ENCODE results near the gene WBP2NL. TPM values are rescaled to one million over a fixed set of nuclear protein-coding genes. Genes with fewer than 3 reads are reported as not detected.
A peak's percentile ranks its signal among the peaks of the same experiment; 100 is the strongest.

WBP2NL gene
- polyA plus RNA-seq, 1 donor from 2014 or later, result not detected

GRCh38 chr22:42069801-42070516 is 71.4 kb downstream of the WBP2NL start:
- Histone ChIP-seq H4K20me1 (ENCODE audit: insufficient read depth) (no peaks in the 10 kb centered on the region), H3K27ac (ENCODE audit: low read length) (peak overlapping the region; percentile 70), H3K9me3 (ENCODE audit: low read length) (no peaks in the 10 kb centered on the region), H3K36me3 (ENCODE audit: insufficient read depth, low read length) (no peaks in the 10 kb centered on the region), H3K4me3 (ENCODE audit: low read length) (peak overlapping the region; percentile 70), H3K9ac (ENCODE audit: low read length) (peak overlapping the region; percentile 68), H3F3A (ENCODE audit: insufficient read depth, low read length, poor library complexity, severe bottlenecking) (no peaks in the 10 kb centered on the region), H3K79me2 (replicated peaks; ENCODE audit: insufficient read depth, low read length) (no peaks in the 10 kb centered on the region), H3K9me2 (ENCODE audit: insufficient read depth, low read length) (no peaks in the 10 kb centered on the region), H3K27me3 (ENCODE audit: insufficient read depth, low read depth, low read length) (no peaks in the 10 kb centered on the region), H3K4me2 (ENCODE audit: low read length) (peak overlapping the region; percentile 32), H2AFZ (ENCODE audit: low read depth, low read length) (peak overlapping the region; percentile 62)
- TF ChIP-seq MXI1 (conservative IDR thresholded peaks at IDR 0.05; ENCODE audit: poor library complexity, severe bottlenecking) (no peak), RAD21 (conservative IDR thresholded peaks at IDR 0.05) (no peak), CTCF (IDR thresholded peaks at IDR 0.05; ENCODE audit: poor library complexity, severe bottlenecking) (no peak), TAF1 (IDR thresholded peaks at IDR 0.05; ENCODE audit: low read depth) (no peak), EP300 (conservative IDR thresholded peaks at IDR 0.05; ENCODE audit: poor library complexity, severe bottlenecking) (no peak), SMC3 (conservative IDR thresholded peaks at IDR 0.05; ENCODE audit: poor library complexity) (no peak), EZH2 (IDR thresholded peaks at IDR 0.05; ENCODE audit: borderline replicate concordance, insufficient read depth, low read length, poor library complexity, severe bottlenecking) (no peak)
- TF ChIP-seq, protein P1, sequence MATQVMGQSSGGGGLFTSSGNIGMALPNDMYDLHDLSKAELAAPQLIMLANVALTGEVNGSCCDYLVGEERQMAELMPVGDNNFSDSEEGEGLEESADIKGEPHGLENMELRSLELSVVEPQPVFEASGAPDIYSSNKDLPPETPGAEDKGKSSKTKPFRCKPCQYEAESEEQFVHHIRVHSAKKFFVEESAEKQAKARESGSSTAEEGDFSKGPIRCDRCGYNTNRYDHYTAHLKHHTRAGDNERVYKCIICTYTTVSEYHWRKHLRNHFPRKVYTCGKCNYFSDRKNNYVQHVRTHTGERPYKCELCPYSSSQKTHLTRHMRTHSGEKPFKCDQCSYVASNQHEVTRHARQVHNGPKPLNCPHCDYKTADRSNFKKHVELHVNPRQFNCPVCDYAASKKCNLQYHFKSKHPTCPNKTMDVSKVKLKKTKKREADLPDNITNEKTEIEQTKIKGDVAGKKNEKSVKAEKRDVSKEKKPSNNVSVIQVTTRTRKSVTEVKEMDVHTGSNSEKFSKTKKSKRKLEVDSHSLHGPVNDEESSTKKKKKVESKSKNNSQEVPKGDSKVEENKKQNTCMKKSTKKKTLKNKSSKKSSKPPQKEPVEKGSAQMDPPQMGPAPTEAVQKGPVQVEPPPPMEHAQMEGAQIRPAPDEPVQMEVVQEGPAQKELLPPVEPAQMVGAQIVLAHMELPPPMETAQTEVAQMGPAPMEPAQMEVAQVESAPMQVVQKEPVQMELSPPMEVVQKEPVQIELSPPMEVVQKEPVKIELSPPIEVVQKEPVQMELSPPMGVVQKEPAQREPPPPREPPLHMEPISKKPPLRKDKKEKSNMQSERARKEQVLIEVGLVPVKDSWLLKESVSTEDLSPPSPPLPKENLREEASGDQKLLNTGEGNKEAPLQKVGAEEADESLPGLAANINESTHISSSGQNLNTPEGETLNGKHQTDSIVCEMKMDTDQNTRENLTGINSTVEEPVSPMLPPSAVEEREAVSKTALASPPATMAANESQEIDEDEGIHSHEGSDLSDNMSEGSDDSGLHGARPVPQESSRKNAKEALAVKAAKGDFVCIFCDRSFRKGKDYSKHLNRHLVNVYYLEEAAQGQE (IDR thresholded peaks at IDR 0.05; ENCODE audit: borderline replicate concordance), result no peak

GRCh38 chr22:42070517-42071422 is 72.2 kb downstream of the WBP2NL start, which contains the start of gene NAGA:
Gene NAGA (minus strand): TSS chr22:42070812. CDS start chr22:42070297, 515 bp downstream.
- Histone ChIP-seq H3K27ac (ENCODE audit: low read length) (peak within 1 kb of the TSS; percentile 70), H3F3A (ENCODE audit: insufficient read depth, low read length, poor library complexity, severe bottlenecking) (no peaks in the 10 kb centered on the region), H3K79me2 (replicated peaks; ENCODE audit: insufficient read depth, low read length) (no peaks in the 10 kb centered on the region), H3K4me2 (ENCODE audit: low read length) (peak within 1 kb of the TSS; percentile 66), H3K4me3 (ENCODE audit: low read length) (peak within 1 kb of the TSS; percentile 70), H3K9me3 (ENCODE audit: low read length) (no peaks in the 10 kb centered on the region), H3K9ac (ENCODE audit: low read length) (peak within 1 kb of the TSS; percentile 68), H3K27me3 (ENCODE audit: insufficient read depth, low read depth, low read length) (no peaks in the 10 kb centered on the region), H2AFZ (ENCODE audit: low read depth, low read length) (peak within 1 kb of the TSS; percentile 62), H4K20me1 (ENCODE audit: insufficient read depth) (no peaks in the 10 kb centered on the region), H3K36me3 (ENCODE audit: insufficient read depth, low read length) (no peaks in the 10 kb centered on the region), H3K9me2 (ENCODE audit: insufficient read depth, low read length) (no peaks in the 10 kb centered on the region)
- TF ChIP-seq MXI1 (conservative IDR thresholded peaks at IDR 0.05; ENCODE audit: poor library complexity, severe bottlenecking), result peak; percentile 85
- peak; percentile 93 for TF ChIP-seq POLR2AphosphoS5 (IDR thresholded peaks at IDR 0.05)
- TF ChIP-seq SMC3 (conservative IDR thresholded peaks at IDR 0.05; ENCODE audit: poor library complexity), result no peak
- no peak for TF ChIP-seq RAD21 (conservative IDR thresholded peaks at IDR 0.05)
- TF ChIP-seq CTCF (IDR thresholded peaks at IDR 0.05; ENCODE audit: poor library complexity, severe bottlenecking), result no peak
- peak; percentile 42 for TF ChIP-seq EP300 (conservative IDR thresholded peaks at IDR 0.05; ENCODE audit: poor library complexity, severe bottlenecking)
- peak; percentile 77 for TF ChIP-seq TAF1 (IDR thresholded peaks at IDR 0.05; ENCODE audit: low read depth)
- no peak for TF ChIP-seq EZH2 (IDR thresholded peaks at IDR 0.05; ENCODE audit: borderline replicate concordance, insufficient read depth, low read length, poor library complexity, severe bottlenecking)
- TF ChIP-seq, protein P1 (IDR thresholded peaks at IDR 0.05; ENCODE audit: borderline replicate concordance), result peak; percentile 83
